Left cardiac atrium (tissue), 4 donors: ENCODE measurements around the gene PNMA6E. TPM values are rescaled to one million over a fixed set of nuclear protein-coding genes. Genes with fewer than 3 reads are reported as not detected.
"Not testable (repeated sequence)": the region's sequence is repeated elsewhere in the genome, so short reads cannot be mapped to it uniquely, and the experiment has no call there.

Experiments used
- ATAC-seq, 2 donors: fragments of 200-7000 bp; cut with Tn5 transposase; one replicate each; pipeline ENCODE4 v1.9.1; 2020; ENCODE audit warnings: mild to moderate bottlenecking in 2 of 2, moderate library complexity in 2 of 2
- DNase-seq: peaks from one replicate; pipeline ENCODE4 v3.0.0-alpha.2; 2020
- intact Hi-C, 2 donors: fragments of 100-400 bp; cut with DNase I; formaldehyde crosslinking; loops; one replicate each; pipeline versions ENCODE4 v1.14.1 to v1.15.1; 2022 to 2023
- total RNA-seq, 2 donors: library from RNA; stranded (reverse); fragmentation: NEBNext Ultra II Directional; extraction: Animal tissue kit (Norgen Biotek cat#: 25700); gene quantifications; one replicate each; pipeline ENCODE4 v1.2.1, GENCODE V29; 2021
- donor health status: DM: no; HTN: yes; CAD: no.
- donor health status: DM: no; HTN: yes; CAD: no; lungs with severe emphysema.
- donor health status: DM: yes; HTN: yes; CAD: no.
- donor health status: Dilated cardiomyopathy.

Gene PNMA6E
- total RNA-seq, 2 donors from 2014 or later = not detected

- intact Hi-C loops, ATAC-seq, DNase-seq: not testable (repeated sequence)
These were observed 11.7 kb downstream of the PNMA6E start for GRCh38 chrX:153389460-153389768.

- DNase-seq = no peak
- ATAC-seq = no peak
- intact Hi-C loops = no loop called here
These were observed 12.3 kb downstream of the PNMA6E start for GRCh38 chrX:153388722-153389459.

GRCh38 chrX:153387987-153388721 lies 13.0 kb downstream of the PNMA6E start:
- intact Hi-C loops = no loop called here
- ATAC-seq (peak in 1 of 2 donors; percentile 53), DNase-seq (no peak)

GRCh38 chrX:153387345-153387744 lies 13.8 kb downstream of the PNMA6E start:
- DNase-seq (no peak), ATAC-seq (no peak)
- intact Hi-C loops = no loop called here

- intact Hi-C loops = no loop called here
- ATAC-seq (no peak), DNase-seq (no peak)
These were observed 15.1 kb downstream of the PNMA6E start for GRCh38 chrX:153386097-153386496.

GRCh38 chrX:153384973-153385372 lies 16.2 kb downstream of the PNMA6E start:
- ATAC-seq, intact Hi-C loops: not testable (repeated sequence)

GRCh38 chrX:153384390-153384789 lies 16.8 kb downstream of the PNMA6E start:
- DNase-seq (no peak), ATAC-seq (no peak)
- intact Hi-C loops = no loop called here

More at GRCh38 chrX:153384973-153385372, 16.2 kb downstream of the PNMA6E start:
- not testable (repeated sequence) for DNase-seq

GRCh38 chrX:153382563-153383482 lies 18.3 kb downstream of the PNMA6E start:
- intact Hi-C loops = no loop called here
- ATAC-seq (no peak), DNase-seq (no peak)

- intact Hi-C loops = no loop called here
- DNase-seq = peak; percentile 49
- ATAC-seq = peak; percentile 31 to 80
These were observed 19.2 kb downstream of the PNMA6E start for GRCh38 chrX:153381684-153382532.

- ATAC-seq (peak; percentile 46 to 69), DNase-seq (no peak)
- intact Hi-C loops = no loop called here
These were observed 20.5 kb downstream of the PNMA6E start for GRCh38 chrX:153380691-153381090.

GRCh38 chrX:153379971-153380581 lies 21.1 kb downstream of the PNMA6E start:
- ATAC-seq = peak; percentile 81
- intact Hi-C loops = no loop called here

GRCh38 chrX:153379508-153379907 lies 21.6 kb downstream of the PNMA6E start:
- intact Hi-C loops = no loop called here
- peak in 1 of 2 donors; percentile 6 for ATAC-seq
- DNase-seq = no peak

More at GRCh38 chrX:153379971-153380581, 21.1 kb downstream of the PNMA6E start:
- peak; percentile 47 for DNase-seq

GRCh38 chrX:153378607-153379006 lies 22.5 kb downstream of the PNMA6E start:
- DNase-seq = no peak
- intact Hi-C loops = no loop called here
- no peak for ATAC-seq

GRCh38 chrX:153377727-153378126 lies 23.4 kb downstream of the PNMA6E start:
- ATAC-seq (no peak), DNase-seq (no peak)
- intact Hi-C loops = no loop called here

- intact Hi-C loops = no loop called here
These were observed 25.6 kb downstream of the PNMA6E start for GRCh38 chrX:153375571-153375970.

GRCh38 chrX:153374426-153374825 lies 26.7 kb downstream of the PNMA6E start:
- no peak for DNase-seq
- intact Hi-C loops = no loop called here
- no peak for ATAC-seq

More at GRCh38 chrX:153375571-153375970, 25.6 kb downstream of the PNMA6E start:
- DNase-seq = no peak
- ATAC-seq = no peak

- DNase-seq = no peak
- intact Hi-C loops = no loop called here
- no peak for ATAC-seq
These were observed 28.2 kb downstream of the PNMA6E start for GRCh38 chrX:153372949-153373348.

- intact Hi-C loops = no loop called here
- DNase-seq (no peak), ATAC-seq (no peak)
These were observed 29.9 kb downstream of the PNMA6E start for GRCh38 chrX:153371256-153371655.
